SU-DHL-6 (cell line): ENCODE data around the gene MARVELD2.
"Not testable (repeated sequence)": the region's sequence is repeated elsewhere in the genome, so short reads cannot be mapped to it uniquely, and the experiment has no call there.

Experiments used
- EZH2phosphoT487 ChIP-seq: fragments of 200-600 bp; sonication (generic), shearing (Covaris generic); conservative IDR thresholded peaks from 2 replicates; pipeline ENCODE4 v1.6.1; 2018; ENCODE audit warnings: mild to moderate bottlenecking, antibody characterized with exemption, low read length, moderate library complexity, mixed read lengths
- TF ChIP-seq, protein P1 (sequence below): fragments of 200-600 bp; sonication (generic); IDR thresholded peaks from one replicate; pipeline ENCODE4 v1.5.1; 2017; ENCODE audit warnings: antibody characterized with exemption, mild to moderate bottlenecking, low read length, moderate library complexity; ENCODE audit not compliant: insufficient read depth, poor library complexity, severe bottlenecking

DNA sequence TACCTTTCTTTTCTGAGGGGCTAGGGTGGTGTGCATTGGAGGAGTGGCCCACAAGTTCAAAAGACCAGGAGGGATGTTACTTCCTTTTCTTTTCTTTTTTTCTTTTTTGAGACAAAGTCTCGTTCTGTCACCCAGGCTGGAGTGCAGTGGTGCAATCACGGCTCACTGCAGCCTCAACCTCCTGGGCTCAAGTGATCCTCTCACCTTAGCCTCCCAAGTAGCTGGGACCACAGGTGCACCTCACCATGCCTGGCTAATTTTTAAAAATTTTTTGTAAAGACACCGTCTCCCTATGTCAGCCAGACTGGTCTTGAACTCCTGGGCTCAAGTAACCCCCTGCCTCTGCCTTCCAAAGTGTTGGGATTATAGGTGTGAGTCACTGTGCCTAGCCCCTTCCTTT lies 38.6 kb downstream of the MARVELD2 start:
- TF ChIP-seq, protein P1, sequence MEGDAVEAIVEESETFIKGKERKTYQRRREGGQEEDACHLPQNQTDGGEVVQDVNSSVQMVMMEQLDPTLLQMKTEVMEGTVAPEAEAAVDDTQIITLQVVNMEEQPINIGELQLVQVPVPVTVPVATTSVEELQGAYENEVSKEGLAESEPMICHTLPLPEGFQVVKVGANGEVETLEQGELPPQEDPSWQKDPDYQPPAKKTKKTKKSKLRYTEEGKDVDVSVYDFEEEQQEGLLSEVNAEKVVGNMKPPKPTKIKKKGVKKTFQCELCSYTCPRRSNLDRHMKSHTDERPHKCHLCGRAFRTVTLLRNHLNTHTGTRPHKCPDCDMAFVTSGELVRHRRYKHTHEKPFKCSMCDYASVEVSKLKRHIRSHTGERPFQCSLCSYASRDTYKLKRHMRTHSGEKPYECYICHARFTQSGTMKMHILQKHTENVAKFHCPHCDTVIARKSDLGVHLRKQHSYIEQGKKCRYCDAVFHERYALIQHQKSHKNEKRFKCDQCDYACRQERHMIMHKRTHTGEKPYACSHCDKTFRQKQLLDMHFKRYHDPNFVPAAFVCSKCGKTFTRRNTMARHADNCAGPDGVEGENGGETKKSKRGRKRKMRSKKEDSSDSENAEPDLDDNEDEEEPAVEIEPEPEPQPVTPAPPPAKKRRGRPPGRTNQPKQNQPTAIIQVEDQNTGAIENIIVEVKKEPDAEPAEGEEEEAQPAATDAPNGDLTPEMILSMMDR = not testable (repeated sequence)
- TF ChIP-seq EZH2phosphoT487 = not testable (repeated sequence)
